Hepatocyte (in vitro differentiated cells): ENCODE data around the gene RTRAF. TPM values are rescaled to one million over a fixed set of nuclear protein-coding genes. Genes with fewer than 3 reads are reported as not detected.

Experiments used
- DNase-seq: peaks from one replicate; pipeline ENCODE4 v3.0.0-alpha.2; 2016; ENCODE audit warnings: low spot score
- H2AFZ ChIP-seq: fragments of 200-600 bp; sonication (generic); 2 replicates; pipeline ENCODE4 v1.6.0; 2016; ENCODE audit warnings: antibody characterized with exemption, mild to moderate bottlenecking
- H3K27ac ChIP-seq: fragments of 200-600 bp; sonication (generic); 2 replicates; pipeline ENCODE4 v1.5.1; 2016; ENCODE audit warnings: mild to moderate bottlenecking
- H3K27me3 ChIP-seq: fragments of 200-600 bp; sonication (generic); 2 replicates; pipeline ENCODE4 v1.6.1; 2016
- H3K36me3 ChIP-seq: fragments of 200-600 bp; sonication (generic); replicated peaks from 2 replicates; pipeline ENCODE4 v1.5.1; 2016; ENCODE audit warnings: low read depth; ENCODE audit not compliant: insufficient read depth
- H3K4me1 ChIP-seq: fragments of 200-600 bp; sonication (generic); 2 replicates; pipeline ENCODE4 v1.5.1; 2016; ENCODE audit warnings: mild to moderate bottlenecking, moderate library complexity; ENCODE audit not compliant: insufficient read depth
- H3K4me2 ChIP-seq: fragments of 200-600 bp; sonication (generic); 2 replicates; pipeline ENCODE4 v1.6.0; 2016
- H3K4me3 ChIP-seq: fragments of 200-600 bp; sonication (generic); 2 replicates; pipeline ENCODE4 v1.5.1; 2016; ENCODE audit warnings: mild to moderate bottlenecking
- H3K79me2 ChIP-seq: fragments of 200-600 bp; sonication (generic); 2 replicates; pipeline ENCODE4 v1.6.0; 2017; ENCODE audit warnings: mild to moderate bottlenecking
- H3K9me2 ChIP-seq: fragments of 200-600 bp; sonication (generic); replicated peaks from 2 replicates; pipeline ENCODE4 v1.6.0; 2017; ENCODE audit warnings: mild to moderate bottlenecking; ENCODE audit not compliant: insufficient read depth
- H3K9me3 ChIP-seq: fragments of 200-600 bp; sonication (generic); 2 replicates; pipeline ENCODE4 v1.5.1; 2016; ENCODE audit warnings: low read depth, mild to moderate bottlenecking
- H4K20me1 ChIP-seq: fragments of 200-600 bp; sonication (generic); 2 replicates; pipeline ENCODE4 v1.6.0; 2016; ENCODE audit warnings: mild to moderate bottlenecking; ENCODE audit not compliant: insufficient read depth, poor library complexity, severe bottlenecking
- CTCF ChIP-seq: fragments of 200-600 bp; sonication (generic); IDR thresholded peaks from 2 replicates; pipeline ENCODE4 v1.5.1; 2016; ENCODE audit warnings: antibody characterized with exemption, mild to moderate bottlenecking; ENCODE audit not compliant: poor library complexity
- EZH2 ChIP-seq: fragments of 200-600 bp; sonication (generic); IDR thresholded peaks from 2 replicates; pipeline ENCODE4 v1.6.1; 2016; ENCODE audit warnings: antibody characterized with exemption, mild to moderate bottlenecking, borderline replicate concordance
- EZH2phosphoT487 ChIP-seq: fragments of 200-600 bp; sonication (generic); IDR thresholded peaks from one replicate; pipeline ENCODE4 v1.6.1; 2018; ENCODE audit warnings: antibody characterized with exemption, mild to moderate bottlenecking, low read depth, moderate library complexity; ENCODE audit not compliant: unreplicated experiment, severe bottlenecking
- WGBS: methylation state at CpG from one replicate; pipeline ENCODE4 v1.1.6; 2016; ENCODE audit warnings: low lambda C conversion rate; ENCODE audit errors: missing lambda C conversion rate; 5-methylcytosine and 5-hydroxymethylcytosine counted together
- polyA plus RNA-seq: library from polyadenylated mRNA; unstranded; fragments of >200 nt; fragmentation: Nextera tagmentation; extraction: Ambion mirVana; gene quantifications from 2 replicates; pipeline ENCODE4 v1.2.1, GENCODE V29; 2016
- total RNA-seq: library from RNA; depleted of rRNA; stranded (reverse); fragments of >200 nt; gene quantifications from 2 replicates; pipeline ENCODE4 v1.2.3, GENCODE V29; 2014

RTRAF gene
- total and polyA plus RNA-seq, 2 experiments from 2014 or later = 94.7 to 194 TPM

- TF ChIP-seq EZH2phosphoT487 (no peak), EZH2 (no peak), CTCF (no peak)
- H3K36me3 ChIP-seq = no peaks in the 10 kb centered on the region
- no peaks in the 10 kb centered on the region for H3K9me3 ChIP-seq
- no peak overlapping the region for H3K4me3 ChIP-seq
- H3K27me3 ChIP-seq = no peaks in the 10 kb centered on the region
- H3K4me2 ChIP-seq = peak overlapping the region; percentile 52
- 42% methylated on average over 10 of the region's 10 CpGs for WGBS
- H3K4me1 ChIP-seq = peaks cover 21% of the 10 kb centered on the region
- peak overlapping the region; percentile 63 for H3K27ac ChIP-seq
- H2AFZ ChIP-seq = no peak overlapping the region
- H4K20me1 ChIP-seq = no peaks in the 10 kb centered on the region
- DNase-seq = no peak
- H3K9me2 ChIP-seq = no peaks in the 10 kb centered on the region
- no peaks in the 10 kb centered on the region for H3K79me2 ChIP-seq
These were observed 43.8 kb downstream of the RTRAF start for GRCh38 chr14:52033101-52033642.

GRCh38 chr14:52039124-52039815 lies 49.9 kb downstream of the RTRAF start:
- Histone ChIP-seq H3K9me2 (no peaks in the 10 kb centered on the region), H2AFZ (no peak overlapping the region), H3K36me3 (no peaks in the 10 kb centered on the region), H3K4me2 (no peak overlapping the region), H3K79me2 (no peaks in the 10 kb centered on the region), H3K4me1 (no peaks in the 10 kb centered on the region), H4K20me1 (no peaks in the 10 kb centered on the region), H3K9me3 (no peaks in the 10 kb centered on the region), H3K27me3 (no peaks in the 10 kb centered on the region), H3K4me3 (no peak overlapping the region), H3K27ac (no peak overlapping the region)
- TF ChIP-seq EZH2phosphoT487 = no peak
- TF ChIP-seq EZH2 = no peak
- TF ChIP-seq CTCF = no peak
- WGBS = 91% methylated on average over 7 of the region's 7 CpGs
- DNase-seq = no peak

- TF ChIP-seq CTCF (no peak), EZH2 (no peak), EZH2phosphoT487 (no peak)
- Histone ChIP-seq H3K36me3 (no peaks in the 10 kb centered on the region), H3K4me3 (no peak overlapping the region), H2AFZ (no peak overlapping the region), H3K4me1 (peaks cover 5% of the 10 kb centered on the region), H3K9me3 (no peaks in the 10 kb centered on the region), H3K27me3 (no peaks in the 10 kb centered on the region), H4K20me1 (no peaks in the 10 kb centered on the region), H3K4me2 (no peak overlapping the region), H3K79me2 (peaks cover 2% of the 10 kb centered on the region), H3K27ac (no peak overlapping the region), H3K9me2 (no peaks in the 10 kb centered on the region)
- DNase-seq = no peak
- 89% methylated on average over 7 of the region's 7 CpGs for WGBS
These were observed 51.3 kb downstream of the RTRAF start for GRCh38 chr14:52040598-52040997.
